WTC11 (cell line): ENCODE data around the gene PTPRN2. TPM values are rescaled to one million over a fixed set of nuclear protein-coding genes. Genes with fewer than 3 reads are reported as not detected.
A peak's percentile ranks its signal among the peaks of the same experiment; 100 is the strongest.

Source experiments
- ATAC-seq: fragments of 200-7000 bp; cut with Tn5 transposase; 2 replicates; pipeline ENCODE4 v1.10.0; 2021; ENCODE audit warnings: mild to moderate bottlenecking, moderate library complexity
- CTCF ChIA-PET: fragments of 300-600 bp; sonication (Branson Sonifier 250); formaldehyde crosslinking; loops from one replicate; lab custom pipeline; 2021; ENCODE audit warnings: antibody characterized with exemption; lab: Charles Lee
- POLR2A ChIA-PET: fragments of 350-600 bp; sonication (Branson Sonifier 250); formaldehyde crosslinking; loops from one replicate; lab custom pipeline; 2021; ENCODE audit warnings: antibody characterized with exemption; lab: Charles Lee
- DNase-seq: peaks from one replicate; pipeline ENCODE4 v3.0.0; 2021; ENCODE audit warnings: low spot score
- H3K27ac Mint-ChIP-seq: 2 replicates; pipeline ENCODE4 v1.8.0; 2021; ENCODE audit warnings: mixed read lengths
- H3K27me3 Mint-ChIP-seq: 2 replicates; pipeline ENCODE4 v1.8.0; 2021; ENCODE audit warnings: low read depth, mild to moderate bottlenecking, moderate library complexity, mixed read lengths
- H3K36me3 Mint-ChIP-seq: 2 replicates; pipeline ENCODE4 v1.8.0; 2021; ENCODE audit warnings: mixed read lengths
- H3K4me1 Mint-ChIP-seq: 2 replicates; pipeline ENCODE4 v1.8.0; 2022; ENCODE audit warnings: mixed read lengths
- H3K4me3 Mint-ChIP-seq: 2 replicates; pipeline ENCODE4 v1.8.0; 2021; ENCODE audit warnings: mild to moderate bottlenecking, moderate library complexity, mixed read lengths
- H3K9me3 Mint-ChIP-seq: 2 replicates; pipeline ENCODE4 v1.8.0; 2021; ENCODE audit warnings: mixed read lengths
- AFF4 ChIP-seq: sonication (generic); formaldehyde crosslinking; IDR thresholded peaks from 2 replicates; pipeline ENCODE4 v1.8.1; 2023; ENCODE audit warnings: mild to moderate bottlenecking, missing genetic modification reagents, borderline replicate concordance
- CTCF ChIP-seq: fragments of 200-600 bp; IDR thresholded peaks from 2 replicates; pipeline ENCODE4 v1.8.0; 2022; ENCODE audit warnings: antibody characterized with exemption
- ETV6 ChIP-seq: sonication (generic); formaldehyde crosslinking; IDR thresholded peaks from 2 replicates; pipeline ENCODE4 v1.8.1; 2022; ENCODE audit warnings: mild to moderate bottlenecking, missing genetic modification reagents
- FOXK1 ChIP-seq: sonication (generic); formaldehyde crosslinking; IDR thresholded peaks from 2 replicates; pipeline ENCODE4 v1.8.0; 2022; ENCODE audit warnings: mild to moderate bottlenecking, moderate library complexity, missing genetic modification reagents
- HMGA2 ChIP-seq: fragments of 250-450 bp; sonication (Bioruptor Pico); IDR thresholded peaks from 2 replicates; pipeline ENCODE4 v1.4.0; 2021; ENCODE audit warnings: mild to moderate bottlenecking, moderate library complexity
- NR3C1 ChIP-seq: sonication (generic); formaldehyde crosslinking; conservative IDR thresholded peaks from 2 replicates; pipeline ENCODE4 v1.8.1; 2023; ENCODE audit warnings: low read depth, mild to moderate bottlenecking, missing genetic modification reagents
- PRDM15 ChIP-seq: sonication (generic); formaldehyde crosslinking; IDR thresholded peaks from 2 replicates; pipeline ENCODE4 v1.8.0; 2022; ENCODE audit warnings: missing genetic modification reagents
- TEAD1 ChIP-seq: sonication (generic); formaldehyde crosslinking; IDR thresholded peaks from 2 replicates; pipeline ENCODE4 v1.8.0; 2022; ENCODE audit warnings: mild to moderate bottlenecking, missing genetic modification reagents
- USF1 ChIP-seq: sonication (generic); formaldehyde crosslinking; IDR thresholded peaks from 2 replicates; pipeline ENCODE4 v1.8.0; 2022; ENCODE audit warnings: mild to moderate bottlenecking, missing genetic modification reagents
- ZNF232 ChIP-seq: sonication (generic); formaldehyde crosslinking; IDR thresholded peaks from 2 replicates; pipeline ENCODE4 v1.8.0; 2022; ENCODE audit warnings: mild to moderate bottlenecking, missing genetic modification reagents
- ZNF416 ChIP-seq: fragments of 250-450 bp; sonication (Bioruptor Pico); IDR thresholded peaks from 2 replicates; pipeline ENCODE4 v1.9.0; 2021; ENCODE audit warnings: mild to moderate bottlenecking, inconsistent platforms
- ZNF423 ChIP-seq: fragments of 250-450 bp; sonication (Bioruptor Pico); IDR thresholded peaks from 2 replicates; pipeline ENCODE4 v2.1.2; 2022; ENCODE audit warnings: mild to moderate bottlenecking, moderate library complexity
- total RNA-seq: library from RNA; stranded (reverse); gene quantifications from 3 replicates; pipeline ENCODE4 v1.2.3, GENCODE V29; 2021

PTPRN2 gene
- total RNA-seq, 1 experiment from 2014 or later, result 4.7 TPM

GRCh38 chr7:158325530-158326381 is 261.9 kb downstream of the PTPRN2 start:
- 0 out of 2 replicates have a peak, but pooled peaks have one; percentile 59 for TF ChIP-seq NR3C1
- no peak for TF ChIP-seq PRDM15
- TF ChIP-seq CTCF, result peak; percentile 48; the same call in 1 of the 2 replicates
- no peak for TF ChIP-seq ZNF416 (CRISPR knock-in tag)
- no peak for TF ChIP-seq USF1 (CRISPR knock-in tag)
- peak; percentile 86; the same call in 1 of the 2 replicates for TF ChIP-seq TEAD1 (CRISPR knock-in tag)
- 0 out of 2 replicates have a peak, but pooled peaks have one; percentile 33 for TF ChIP-seq ZNF232 (CRISPR knock-in tag)
- TF ChIP-seq ZNF423 (CRISPR knock-in tag), result peak; percentile 87
- TF ChIP-seq AFF4, result 0 out of 2 replicates have a peak, but pooled peaks have one; percentile 44
- TF ChIP-seq HMGA2 (CRISPR knock-in tag), result no peak
- 0 out of 2 replicates have a peak, but pooled peaks have one; percentile 51 for TF ChIP-seq FOXK1 (CRISPR knock-in tag)
- TF ChIP-seq ETV6 (CRISPR knock-in tag), result peak; percentile 76; the same call in 1 of the 2 replicates
- TF ChIP-seq, all 79 proteins: peak for 8
- CTCF ChIA-PET, result interaction anchor here (1.0 to 1.3 kb wide), 5 partner anchors 9 to 192 kb away, joined by 3 to 7 read pairs (median 4); no protein-coding TSS in a partner anchor
- ATAC-seq (peak; percentile 91), DNase-seq (peak; percentile 89)
- H3K4me3 Mint-ChIP-seq, result peak overlapping the region; percentile 39
- H3K27me3 Mint-ChIP-seq, result peaks cover 10% of the 10 kb centered on the region
- H3K36me3 Mint-ChIP-seq, result peaks cover 21% of the 10 kb centered on the region
- H3K9me3 Mint-ChIP-seq, result peaks cover 25% of the 10 kb centered on the region
- POLR2A ChIA-PET, result interaction anchor here (0.6 kb wide), 1 partner anchor 74 kb away, joined by 3 read pairs; no protein-coding TSS in a partner anchor
- H3K27ac Mint-ChIP-seq, result 0 out of 2 replicates have a peak overlapping the region, but pooled peaks have one; percentile 42
- peaks cover 32% of the 10 kb centered on the region for H3K4me1 Mint-ChIP-seq
